Measurements from ENCODE around the gene HTR7. TPM values are rescaled to one million over a fixed set of nuclear protein-coding genes. Genes with fewer than 3 reads are reported as not detected.

Gene HTR7
- total RNA-seq, 1 experiment from 2014 or later = not detected

- POLR2A ChIA-PET (ENCODE audit: low non-redundant PET) = no interaction called here
- Histone ChIP-seq H3K27ac (ENCODE audit: low read depth, low read length, poor library complexity, severe bottlenecking) (no peak overlapping the region), H3K9me3 (ENCODE audit: low read depth, low read length, poor library complexity, severe bottlenecking) (no peaks in the 10 kb centered on the region), H3K27me3 (replicated peaks; ENCODE audit: insufficient read depth, low read depth, low read length, poor library complexity) (peaks cover 24% of the 10 kb centered on the region), H3K4me1 (ENCODE audit: insufficient read depth, low read length, poor library complexity, severe bottlenecking) (no peaks in the 10 kb centered on the region), H3K4me3 (ENCODE audit: low read depth, low read length, poor library complexity, severe bottlenecking) (no peak overlapping the region), H3K36me3 (ENCODE audit: insufficient read depth, low read length, poor library complexity, severe bottlenecking) (no peaks in the 10 kb centered on the region)
- intact Hi-C loops (cut with micrococcal nuclease; ENCODE audit: unreplicated experiment) = no loop called here
- no TSS peak for BruUV-seq (replicated peaks)
- CTCF ChIA-PET = interaction anchor here (1.5 kb wide), 1 partner anchor 16 kb away, joined by 4 read pairs; no protein-coding TSS in a partner anchor
- DNase-seq (ENCODE audit: low spot score) = no peak
- TF ChIP-seq CTCF (conservative IDR thresholded peaks at IDR 0.05; ENCODE audit: low read depth, low read length) (no peak), EZH2 (IDR thresholded peaks at IDR 0.05; ENCODE audit: borderline replicate concordance, low read depth, low read length, poor library complexity, severe bottlenecking) (no peak)
These were observed 53.5 kb downstream of the HTR7 start for GRCh38 chr10:90804354-90804753.

GRCh38 chr10:90801608-90802007 lies 56.2 kb downstream of the HTR7 start:
- BruUV-seq (replicated peaks) = no TSS peak
- Histone ChIP-seq H3K9me3 (ENCODE audit: low read depth, low read length, poor library complexity, severe bottlenecking) (no peaks in the 10 kb centered on the region), H3K27ac (ENCODE audit: low read depth, low read length, poor library complexity, severe bottlenecking) (no peak overlapping the region), H3K27me3 (replicated peaks; ENCODE audit: insufficient read depth, low read depth, low read length, poor library complexity) (peaks cover 37% of the 10 kb centered on the region), H3K36me3 (ENCODE audit: insufficient read depth, low read length, poor library complexity, severe bottlenecking) (no peaks in the 10 kb centered on the region), H3K4me1 (ENCODE audit: insufficient read depth, low read length, poor library complexity, severe bottlenecking) (no peaks in the 10 kb centered on the region), H3K4me3 (ENCODE audit: low read depth, low read length, poor library complexity, severe bottlenecking) (no peak overlapping the region)
- TF ChIP-seq EZH2 (IDR thresholded peaks at IDR 0.05; ENCODE audit: borderline replicate concordance, low read depth, low read length, poor library complexity, severe bottlenecking) (no peak), CTCF (conservative IDR thresholded peaks at IDR 0.05; ENCODE audit: low read depth, low read length) (no peak)
- DNase-seq (ENCODE audit: low spot score) = no peak
- ChIA-PET POLR2A (ENCODE audit: low non-redundant PET) (no interaction called here), CTCF (no interaction called here)
- intact Hi-C loops (cut with micrococcal nuclease; ENCODE audit: unreplicated experiment) = no loop called here

GRCh38 chr10:90800232-90800796 lies 57.5 kb downstream of the HTR7 start:
- Histone ChIP-seq H3K4me3 (ENCODE audit: low read depth, low read length, poor library complexity, severe bottlenecking) (no peak overlapping the region), H3K9me3 (ENCODE audit: low read depth, low read length, poor library complexity, severe bottlenecking) (no peaks in the 10 kb centered on the region), H3K4me1 (ENCODE audit: insufficient read depth, low read length, poor library complexity, severe bottlenecking) (no peaks in the 10 kb centered on the region), H3K27ac (ENCODE audit: low read depth, low read length, poor library complexity, severe bottlenecking) (no peak overlapping the region), H3K27me3 (replicated peaks; ENCODE audit: insufficient read depth, low read depth, low read length, poor library complexity) (peaks cover 35% of the 10 kb centered on the region), H3K36me3 (ENCODE audit: insufficient read depth, low read length, poor library complexity, severe bottlenecking) (no peaks in the 10 kb centered on the region)
- intact Hi-C loops (cut with micrococcal nuclease; ENCODE audit: unreplicated experiment) = no loop called here
- ChIA-PET POLR2A (ENCODE audit: low non-redundant PET) (no interaction called here), CTCF (no interaction called here)
- no peak for DNase-seq (ENCODE audit: low spot score)
- TF ChIP-seq EZH2 (IDR thresholded peaks at IDR 0.05; ENCODE audit: borderline replicate concordance, low read depth, low read length, poor library complexity, severe bottlenecking) = no peak
- BruUV-seq (replicated peaks) = no TSS peak

GRCh38 chr10:90799172-90799571 lies 58.7 kb downstream of the HTR7 start:
- DNase-seq (ENCODE audit: low spot score) = no peak
- no TSS peak for BruUV-seq (replicated peaks)
- Histone ChIP-seq H3K4me1 (ENCODE audit: insufficient read depth, low read length, poor library complexity, severe bottlenecking) (no peaks in the 10 kb centered on the region), H3K4me3 (ENCODE audit: low read depth, low read length, poor library complexity, severe bottlenecking) (no peak overlapping the region), H3K27me3 (replicated peaks; ENCODE audit: insufficient read depth, low read depth, low read length, poor library complexity) (peaks cover 23% of the 10 kb centered on the region), H3K27ac (ENCODE audit: low read depth, low read length, poor library complexity, severe bottlenecking) (no peak overlapping the region), H3K36me3 (ENCODE audit: insufficient read depth, low read length, poor library complexity, severe bottlenecking) (no peaks in the 10 kb centered on the region), H3K9me3 (ENCODE audit: low read depth, low read length, poor library complexity, severe bottlenecking) (no peaks in the 10 kb centered on the region)
- intact Hi-C loops (cut with micrococcal nuclease; ENCODE audit: unreplicated experiment) = no loop called here
- TF ChIP-seq CTCF (conservative IDR thresholded peaks at IDR 0.05; ENCODE audit: low read depth, low read length) (no peak), EZH2 (IDR thresholded peaks at IDR 0.05; ENCODE audit: borderline replicate concordance, low read depth, low read length, poor library complexity, severe bottlenecking) (no peak)
- ChIA-PET POLR2A (ENCODE audit: low non-redundant PET) (no interaction called here), CTCF (no interaction called here)

Measured in A673 (cell line).